ENCODE measurements around the gene WWC1.

Gene WWC1

GRCh38 chr5:168451565-168451964 is 160.1 kb downstream of the WWC1 start:
- DNase-seq: no peak

- no peak for DNase-seq
Measured at GRCh38 chr5:168455201-168455600, 163.8 kb downstream of the WWC1 start.

GRCh38 chr5:168457542-168457941 is 166.1 kb downstream of the WWC1 start:
- no peak for DNase-seq

- no peak for DNase-seq
Measured at GRCh38 chr5:168460606-168461005, 169.2 kb downstream of the WWC1 start.

GRCh38 chr5:168463081-168463480 is 171.6 kb downstream of the WWC1 start:
- DNase-seq: no peak

GRCh38 chr5:168464214-168464613 is 172.8 kb downstream of the WWC1 start:
- no peak for DNase-seq

GRCh38 chr5:168464641-168465040 is 173.2 kb downstream of the WWC1 start:
- DNase-seq: no peak

GRCh38 chr5:168467755-168468330 is 176.4 kb downstream of the WWC1 start:
- no peak for DNase-seq

GRCh38 chr5:168468836-168469235 is 177.4 kb downstream of the WWC1 start:
- DNase-seq: no peak

GRCh38 chr5:168469816-168470215 is 178.4 kb downstream of the WWC1 start:
- DNase-seq: no peak

- DNase-seq: no peak
Measured at GRCh38 chr5:168471785-168472184, 180.3 kb downstream of the WWC1 start.

- no peak for DNase-seq
Measured at GRCh38 chr5:168472329-168472728, 180.9 kb downstream of the WWC1 start.

- DNase-seq: no peak
Measured at GRCh38 chr5:168474319-168474718, 182.9 kb downstream of the WWC1 start.

GRCh38 chr5:168477060-168477459 is 185.6 kb downstream of the WWC1 start:
- DNase-seq: no peak

GRCh38 chr5:168479166-168479565 is 187.7 kb downstream of the WWC1 start:
- no peak for DNase-seq

GRCh38 chr5:168480601-168481000 is 189.2 kb downstream of the WWC1 start:
- DNase-seq: no peak

GRCh38 chr5:168481330-168481788 is 189.9 kb downstream of the WWC1 start:
- no peak for DNase-seq

GRCh38 chr5:168482361-168482760 is 190.9 kb downstream of the WWC1 start:
- no peak for DNase-seq

- DNase-seq: peak; percentile 81
Measured at GRCh38 chr5:168486136-168486879, 194.9 kb downstream of the WWC1 start, which contains the start of gene RARS1. Gene RARS1, plus strand, starts transcription at chr5:168486471. Its CDS starts 28 bp downstream, at chr5:168486499.

GRCh38 chr5:168489059-168489458 is 197.6 kb downstream of the WWC1 start:
- no peak for DNase-seq

- no peak for DNase-seq
Measured at GRCh38 chr5:168494057-168494555, 202.7 kb downstream of the WWC1 start.

- no peak for DNase-seq
Measured at GRCh38 chr5:168502563-168503237, 211.3 kb downstream of the WWC1 start.

- DNase-seq: no peak
Measured at GRCh38 chr5:168513861-168514428, 222.5 kb downstream of the WWC1 start.
